Central memory CD8-positive, alpha-beta T cell (primary cell): ENCODE measurements around the gene TNNI3K.

Experiments
- ATAC-seq: fragments of 150-1000 bp; cut with Tn5 transposase; replicated peaks from 2 replicates; pipeline ENCODE4 v1.10.0; 2022; ENCODE audit warnings: mild to moderate bottlenecking, moderate FRiP score, moderate number of reproducible peaks; ENCODE audit not compliant: poor library complexity, severe bottlenecking; ENCODE audit errors: extremely low read depth
- DNase-seq, 2 donors: peaks; one replicate each; pipeline ENCODE4 v3.0.0; 2021; ENCODE audit warnings: low spot score in 2 of 2
- H3K27ac Mint-ChIP-seq: one replicate; pipeline ENCODE4 v1.8.0; 2022; ENCODE audit warnings: low read depth, mild to moderate bottlenecking, moderate library complexity, mixed read lengths
- H3K27me3 Mint-ChIP-seq: one replicate; pipeline ENCODE4 v1.8.0; 2022; ENCODE audit warnings: mixed read lengths
- H3K36me3 Mint-ChIP-seq: one replicate; pipeline ENCODE4 v1.8.0; 2022; ENCODE audit warnings: mild to moderate bottlenecking, moderate library complexity, mixed read lengths; ENCODE audit not compliant: insufficient read depth
- H3K4me1 Mint-ChIP-seq: one replicate; pipeline ENCODE4 v1.8.0; 2022; ENCODE audit warnings: mixed read lengths
- H3K4me3 Mint-ChIP-seq: one replicate; pipeline ENCODE4 v1.8.0; 2022; ENCODE audit warnings: mild to moderate bottlenecking, moderate library complexity, mixed read lengths
- H3K9me3 Mint-ChIP-seq: one replicate; pipeline ENCODE4 v1.8.0; 2022; ENCODE audit warnings: mixed read lengths

The TNNI3K gene

GRCh38 chr1:74583397-74583796 lies 348.2 kb downstream of the TNNI3K start:
- Mint-ChIP-seq H3K4me3 (no peak overlapping the region), H3K27ac (no peak overlapping the region), H3K4me1 (peaks cover 7% of the 10 kb centered on the region), H3K9me3 (no peaks in the 10 kb centered on the region), H3K27me3 (no peaks in the 10 kb centered on the region), H3K36me3 (no peaks in the 10 kb centered on the region)
- DNase-seq (no peak), ATAC-seq (no peak)

DNA sequence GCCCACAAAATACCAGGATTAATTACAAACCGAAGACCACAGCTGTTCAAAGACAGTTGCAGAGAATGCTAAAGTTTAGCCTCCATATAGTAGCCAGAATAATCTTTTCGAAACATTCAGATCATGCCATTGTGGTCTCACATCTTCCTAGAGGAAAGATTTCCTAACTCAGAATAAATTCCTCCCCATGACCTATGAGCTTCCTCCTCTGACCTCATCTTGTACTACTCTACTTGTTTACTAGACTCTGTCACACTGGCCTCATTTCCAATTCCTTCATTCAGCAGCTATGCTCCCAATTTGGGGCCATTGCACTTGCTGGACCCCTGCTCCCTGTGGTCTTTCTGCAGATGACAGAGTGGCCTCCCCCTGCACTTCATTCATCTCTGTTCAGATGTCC lies 349.0 kb downstream of the TNNI3K start:
- H3K9me3 Mint-ChIP-seq: no peaks in the 10 kb centered on the region
- no peak overlapping the region for H3K27ac Mint-ChIP-seq
- DNase-seq: no peak
- H3K36me3 Mint-ChIP-seq: no peaks in the 10 kb centered on the region
- no peak for ATAC-seq
- peaks cover 7% of the 10 kb centered on the region for H3K4me1 Mint-ChIP-seq
- no peaks in the 10 kb centered on the region for H3K27me3 Mint-ChIP-seq
- no peak overlapping the region for H3K4me3 Mint-ChIP-seq

- Mint-ChIP-seq H3K4me3 (peak overlapping the region; percentile 57), H3K27ac (peak overlapping the region; percentile 27), H3K9me3 (no peaks in the 10 kb centered on the region), H3K4me1 (peaks cover 7% of the 10 kb centered on the region), H3K27me3 (no peaks in the 10 kb centered on the region), H3K36me3 (no peaks in the 10 kb centered on the region)
- DNase-seq (no peak), ATAC-seq (no peak)
Observed at GRCh38 chr1:74586253-74586897, 351.2 kb downstream of the TNNI3K start.

DNA sequence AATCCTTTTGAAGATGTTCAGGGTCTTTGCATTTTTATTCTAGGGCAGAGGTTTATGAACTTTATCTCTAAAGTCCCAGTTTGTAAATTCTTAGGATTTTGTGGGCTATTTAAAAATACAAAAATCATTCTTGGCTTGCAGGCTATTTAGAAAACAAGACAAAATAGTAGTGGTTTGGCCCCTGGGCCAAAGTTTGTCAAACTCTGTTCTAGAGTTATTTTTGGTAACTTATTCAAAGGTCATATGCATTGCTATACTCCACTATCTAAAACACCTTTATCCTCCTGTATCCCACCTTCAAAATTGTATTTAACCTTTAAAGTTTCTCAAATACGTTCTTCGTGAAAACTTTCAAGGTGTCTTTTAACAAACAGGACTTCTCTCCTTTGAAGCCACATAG lies 352.7 kb downstream of the TNNI3K start:
- H3K4me3 Mint-ChIP-seq: no peak overlapping the region
- no peaks in the 10 kb centered on the region for H3K9me3 Mint-ChIP-seq
- ATAC-seq: no peak
- H3K36me3 Mint-ChIP-seq: no peaks in the 10 kb centered on the region
- H3K27ac Mint-ChIP-seq: no peak overlapping the region
- DNase-seq: no peak
- peaks cover 7% of the 10 kb centered on the region for H3K4me1 Mint-ChIP-seq
- H3K27me3 Mint-ChIP-seq: no peaks in the 10 kb centered on the region

GRCh38 chr1:74590288-74590687 lies 355.1 kb downstream of the TNNI3K start:
- H3K27me3 Mint-ChIP-seq: no peaks in the 10 kb centered on the region
- no peak overlapping the region for H3K4me3 Mint-ChIP-seq
- no peak overlapping the region for H3K27ac Mint-ChIP-seq
- H3K4me1 Mint-ChIP-seq: peaks cover 7% of the 10 kb centered on the region
- DNase-seq (no peak), ATAC-seq (no peak)
- no peaks in the 10 kb centered on the region for H3K9me3 Mint-ChIP-seq
- H3K36me3 Mint-ChIP-seq: no peaks in the 10 kb centered on the region

GRCh38 chr1:74591949-74592348 lies 356.8 kb downstream of the TNNI3K start:
- H3K27ac Mint-ChIP-seq: no peak overlapping the region
- H3K4me1 Mint-ChIP-seq: no peaks in the 10 kb centered on the region
- H3K9me3 Mint-ChIP-seq: no peaks in the 10 kb centered on the region
- no peak for ATAC-seq
- H3K27me3 Mint-ChIP-seq: no peaks in the 10 kb centered on the region
- H3K36me3 Mint-ChIP-seq: no peaks in the 10 kb centered on the region
- H3K4me3 Mint-ChIP-seq: no peak overlapping the region
- DNase-seq: no peak

- Mint-ChIP-seq H3K4me1 (no peaks in the 10 kb centered on the region), H3K36me3 (peaks cover under 1% of the 10 kb centered on the region), H3K27me3 (no peaks in the 10 kb centered on the region), H3K9me3 (no peaks in the 10 kb centered on the region), H3K27ac (no peak overlapping the region), H3K4me3 (no peak overlapping the region)
- no peak for ATAC-seq
- DNase-seq: no peak
Observed at GRCh38 chr1:74592580-74593355, 357.6 kb downstream of the TNNI3K start.
